Renal pelvis (tissue), 4 donors: Measurements from ENCODE around the gene TIMM22. TPM values are rescaled to one million over a fixed set of nuclear protein-coding genes. Genes with fewer than 3 reads are reported as not detected.

Experiments
- DNase-seq: peaks from one replicate; pipeline ENCODE4 v3.0.0-alpha.2; 2013
- polyA plus RNA-seq, 3 donors: library from polyadenylated mRNA; unstranded; fragments of 120-200 nt; gene quantifications; one replicate each; pipeline ENCODE4 v1.2.1, GENCODE V29; 2013; ENCODE audit not compliant: insufficient read length in 3 of 3

Gene TIMM22
- polyA plus RNA-seq, 3 donors, result 14.3 to 16.0 (median 15.2) TPM

DNA sequence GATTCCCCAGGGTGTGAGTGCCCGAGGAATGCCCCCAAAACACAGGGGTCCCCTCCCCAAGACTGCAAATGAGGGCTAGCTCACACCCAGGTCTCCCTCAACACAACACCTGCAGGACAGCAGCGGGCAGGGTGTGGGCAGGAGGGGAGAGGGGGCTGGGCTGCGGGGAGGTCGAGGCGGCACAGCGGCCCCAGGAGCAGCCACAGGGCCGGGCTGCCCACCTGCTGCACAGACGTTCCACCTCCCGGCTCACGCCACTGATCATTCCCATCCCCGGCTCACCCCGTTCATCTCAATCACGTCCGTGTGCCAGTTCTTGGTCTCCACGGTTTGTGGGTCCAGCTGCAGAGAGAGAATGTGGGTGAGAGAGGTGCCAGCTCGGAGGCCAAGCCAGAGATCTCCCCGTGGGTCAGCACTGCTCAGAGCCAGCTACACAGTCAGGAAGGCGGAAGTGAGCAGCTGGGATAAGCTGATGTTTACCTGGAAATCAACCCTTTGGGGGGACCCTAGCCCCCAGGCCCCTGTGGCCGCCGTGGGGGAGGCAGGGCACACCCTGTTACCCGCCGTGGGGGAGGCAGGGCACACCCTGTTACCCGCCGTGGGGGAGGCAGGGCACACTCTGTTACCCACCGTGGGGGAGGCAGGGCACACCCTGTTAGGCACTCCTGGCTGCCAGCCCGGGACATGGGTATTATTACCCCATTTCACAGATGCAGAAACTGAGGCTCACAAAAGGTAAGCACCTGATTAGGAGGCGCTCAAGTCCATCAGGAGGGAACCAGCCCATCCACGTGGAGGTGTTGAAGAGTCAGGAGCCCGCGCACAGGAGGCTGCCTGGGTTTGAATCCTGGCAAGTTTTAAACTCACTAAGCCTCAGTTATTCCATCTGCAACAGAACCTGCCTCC lies 16.1 kb downstream of the TIMM22 start:
- no peak for DNase-seq

DNA sequence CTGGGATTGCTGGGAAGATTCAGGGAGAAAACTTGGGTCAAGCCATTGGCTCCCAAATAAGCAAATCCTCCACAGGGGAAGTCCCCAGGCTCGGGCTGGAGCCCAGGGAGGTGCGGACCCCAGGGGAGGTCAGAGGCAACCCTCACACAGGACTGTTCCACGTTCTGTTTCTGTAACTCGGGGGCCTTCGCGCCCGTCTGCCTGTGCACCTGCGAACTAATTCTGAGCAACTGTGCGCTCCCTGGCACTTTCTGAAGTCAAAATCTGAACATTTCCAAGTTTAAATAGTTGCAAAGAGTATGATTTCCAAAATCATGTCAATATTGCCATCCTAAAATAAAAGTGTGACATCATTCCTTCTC lies 16.8 kb downstream of the TIMM22 start:
- DNase-seq, result no peak

DNA sequence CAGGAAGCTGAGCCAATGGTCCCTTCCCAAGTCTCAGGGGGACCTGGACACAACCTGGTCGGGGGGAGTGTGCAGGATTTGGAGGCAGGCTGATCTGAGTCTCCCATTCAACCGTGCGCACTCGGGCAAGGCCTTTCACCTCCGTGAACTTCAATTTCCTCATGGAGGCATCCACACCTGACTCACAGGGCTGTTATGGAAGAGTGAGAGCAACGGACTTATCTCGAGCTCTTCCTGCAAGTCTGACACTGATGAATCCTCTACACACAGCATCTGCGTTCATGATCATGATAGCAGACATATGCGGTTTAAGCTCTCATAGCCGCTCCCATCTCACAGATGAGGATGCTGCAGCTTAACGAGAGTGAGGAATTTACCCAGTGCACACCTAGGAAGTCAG lies 21.6 kb downstream of the TIMM22 start:
- no peak for DNase-seq

- no peak for DNase-seq
Measured at GRCh38 chr17:1019451-1019850, 22.5 kb downstream of the TIMM22 start.

DNA sequence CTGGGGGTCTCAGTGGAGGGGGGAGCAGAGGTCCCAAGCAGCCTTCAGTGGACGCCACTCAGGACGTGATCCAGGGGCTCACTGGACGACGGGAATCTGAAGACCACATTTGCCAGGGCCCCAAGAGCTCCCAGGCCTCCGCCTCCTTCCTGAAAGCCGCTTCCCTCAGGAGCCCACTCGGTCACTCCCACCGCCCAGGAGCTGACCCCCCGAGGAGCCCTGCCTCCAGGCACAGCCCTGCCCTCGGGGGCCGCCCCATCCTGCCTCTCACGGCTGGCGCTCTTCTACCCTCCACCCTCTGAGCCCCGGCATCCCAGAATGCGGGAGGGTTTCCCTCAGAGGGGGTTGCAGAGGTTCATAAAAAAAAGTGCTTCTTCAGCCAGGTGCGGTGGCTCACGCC lies 24.2 kb downstream of the TIMM22 start:
- no peak for DNase-seq

- no peak for DNase-seq
Measured at GRCh38 chr17:1022278-1023024, 25.5 kb downstream of the TIMM22 start.

- DNase-seq, result no peak
Measured at GRCh38 chr17:1024076-1024475, 27.1 kb downstream of the TIMM22 start.

DNA sequence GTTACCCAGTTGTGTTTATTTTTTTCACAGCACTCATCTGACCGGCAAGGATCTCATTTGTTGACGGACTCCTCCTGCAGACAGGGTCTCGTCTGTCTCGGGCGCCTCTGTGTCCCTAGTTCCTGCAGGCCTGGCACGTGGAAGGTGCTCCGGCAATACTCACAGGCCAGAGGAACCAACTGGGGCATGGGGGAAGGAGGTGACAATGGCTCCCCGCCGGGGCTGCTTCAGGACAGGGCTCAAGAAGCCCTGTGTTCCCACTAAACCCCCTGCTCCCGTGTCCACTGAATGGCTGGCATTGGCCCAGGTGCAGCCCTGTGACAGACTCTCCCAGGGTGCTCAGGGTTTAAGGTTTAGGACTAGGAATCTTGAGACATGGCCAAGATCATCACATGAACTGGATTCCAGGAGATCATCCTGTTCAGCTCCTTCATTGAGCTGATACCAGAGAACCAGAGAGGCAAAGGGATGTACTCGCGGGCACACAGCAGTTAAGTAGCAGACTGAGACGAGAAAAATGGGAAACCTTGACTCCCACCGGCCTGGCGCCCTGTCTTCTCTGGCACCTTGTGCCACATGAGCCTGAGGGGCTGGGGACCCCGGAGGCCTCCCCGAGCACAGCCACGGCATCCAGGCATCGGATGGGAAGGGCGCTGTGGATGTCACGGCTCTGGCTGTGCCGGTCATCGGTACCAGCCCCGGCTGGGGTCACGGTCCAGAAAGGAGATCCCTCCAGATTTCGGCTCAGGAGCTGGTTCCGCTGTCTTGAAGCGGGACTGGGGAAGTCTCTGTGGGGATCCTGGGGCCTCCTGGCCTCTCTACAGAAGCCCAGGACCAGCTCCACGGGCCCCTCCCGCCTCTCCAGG lies 29.0 kb downstream of the TIMM22 start:
- DNase-seq, result no peak

- no peak for DNase-seq
Measured at GRCh38 chr17:1026599-1026975, 29.7 kb downstream of the TIMM22 start.

DNA sequence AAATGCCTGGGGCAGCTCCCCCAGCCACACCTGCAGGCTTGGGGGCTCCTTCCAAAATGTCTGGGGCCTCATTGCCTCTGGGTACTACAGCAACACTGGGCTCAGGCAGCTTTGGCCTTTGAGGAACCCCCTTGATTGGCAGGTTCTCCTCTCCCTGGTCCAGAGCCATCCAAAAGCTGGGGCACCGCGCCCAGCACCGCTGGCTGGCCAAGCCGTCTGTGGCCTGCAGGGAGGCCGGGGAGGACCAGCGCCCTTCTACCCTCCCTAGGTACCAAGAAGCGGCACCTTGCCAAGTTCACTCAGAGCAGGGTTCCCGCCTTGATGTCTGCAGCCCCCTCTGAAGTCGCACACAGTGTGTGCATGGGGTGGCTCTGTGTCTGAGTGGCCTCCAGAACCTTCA lies 30.1 kb downstream of the TIMM22 start:
- DNase-seq, result no peak

DNA sequence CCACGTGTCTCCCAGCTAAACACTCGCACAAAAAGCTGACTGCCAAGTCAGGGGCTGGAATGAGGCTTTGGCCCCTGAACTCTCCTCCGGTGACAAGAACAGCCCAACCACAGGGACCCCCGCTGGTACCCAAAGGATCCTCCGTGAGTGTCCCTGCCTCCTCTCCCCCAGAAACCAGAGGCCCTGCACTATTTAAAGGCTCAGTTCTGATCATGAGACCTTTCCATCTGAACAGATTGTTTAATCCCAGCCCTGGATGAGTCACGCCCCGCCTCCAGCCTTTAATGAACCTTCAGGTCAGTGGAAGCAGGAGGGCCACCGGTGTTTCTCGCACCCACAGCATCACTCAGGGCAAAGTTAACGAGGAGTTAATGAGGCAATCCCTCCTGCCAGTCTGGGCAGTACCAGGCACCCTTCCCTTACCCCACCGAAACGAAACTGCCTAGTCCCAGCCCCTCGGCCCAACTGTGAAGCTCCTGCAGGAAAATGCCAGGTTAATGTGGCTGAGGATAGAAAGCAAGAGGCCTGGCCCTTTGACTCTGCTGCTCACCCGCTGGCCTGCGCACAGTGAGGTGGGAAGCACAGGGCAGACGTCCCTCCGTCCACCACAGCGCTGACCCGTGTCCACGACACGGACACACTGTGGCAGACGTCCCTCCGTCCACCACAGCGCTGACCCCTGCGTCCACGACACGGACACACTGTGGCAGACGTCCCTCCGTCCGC lies 32.4 kb downstream of the TIMM22 start:
- no peak for DNase-seq

GRCh38 chr17:1029922-1030644 lies 33.2 kb downstream of the TIMM22 start:
- no peak for DNase-seq

GRCh38 chr17:1030684-1031532 lies 34.0 kb downstream of the TIMM22 start:
- no peak for DNase-seq

DNA sequence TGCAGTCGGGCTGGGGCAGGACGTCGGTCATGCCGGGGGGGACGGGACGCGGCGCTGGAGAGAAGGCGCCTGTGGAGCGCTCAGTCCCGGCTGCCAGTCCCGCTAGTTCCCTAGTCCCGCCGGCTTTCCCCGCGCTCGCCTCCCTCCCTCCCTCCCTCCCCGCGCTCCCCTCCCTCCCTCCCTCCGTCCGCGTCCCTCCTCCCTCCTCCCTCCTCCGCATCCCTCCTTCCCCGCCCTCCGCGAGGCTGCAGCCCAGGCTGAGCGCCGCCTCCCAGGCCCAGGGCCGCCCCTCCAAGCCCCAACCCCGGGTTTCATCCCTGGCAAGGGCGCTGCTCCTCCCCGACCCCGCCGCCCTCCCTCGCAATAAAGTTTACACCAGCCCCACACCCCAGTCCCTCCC lies 34.8 kb downstream of the TIMM22 start:
- peak; percentile 72 for DNase-seq

DNA sequence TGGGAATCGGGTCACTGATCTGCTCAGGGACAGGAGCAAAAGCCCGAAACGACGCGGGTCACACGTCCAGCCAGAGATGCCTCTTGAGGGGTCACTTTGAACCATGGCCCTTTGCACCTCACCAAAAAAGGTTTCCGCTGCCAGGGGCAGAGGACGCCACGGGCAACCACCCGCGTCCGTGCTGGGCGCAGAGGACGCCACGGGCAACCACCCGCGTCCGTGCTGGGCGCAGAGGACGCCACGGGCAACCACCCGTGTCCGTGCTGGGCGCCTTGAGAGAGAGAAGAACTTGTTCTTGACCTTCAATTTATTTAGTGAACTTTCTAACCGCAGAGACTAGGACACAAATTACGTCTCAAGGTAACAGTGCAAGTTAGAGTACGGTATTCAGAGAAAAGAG lies 35.5 kb downstream of the TIMM22 start:
- no peak for DNase-seq

GRCh38 chr17:1033503-1033902 lies 36.6 kb downstream of the TIMM22 start:
- DNase-seq, result no peak

GRCh38 chr17:1034652-1035210 lies 37.8 kb downstream of the TIMM22 start:
- DNase-seq, result no peak

DNA sequence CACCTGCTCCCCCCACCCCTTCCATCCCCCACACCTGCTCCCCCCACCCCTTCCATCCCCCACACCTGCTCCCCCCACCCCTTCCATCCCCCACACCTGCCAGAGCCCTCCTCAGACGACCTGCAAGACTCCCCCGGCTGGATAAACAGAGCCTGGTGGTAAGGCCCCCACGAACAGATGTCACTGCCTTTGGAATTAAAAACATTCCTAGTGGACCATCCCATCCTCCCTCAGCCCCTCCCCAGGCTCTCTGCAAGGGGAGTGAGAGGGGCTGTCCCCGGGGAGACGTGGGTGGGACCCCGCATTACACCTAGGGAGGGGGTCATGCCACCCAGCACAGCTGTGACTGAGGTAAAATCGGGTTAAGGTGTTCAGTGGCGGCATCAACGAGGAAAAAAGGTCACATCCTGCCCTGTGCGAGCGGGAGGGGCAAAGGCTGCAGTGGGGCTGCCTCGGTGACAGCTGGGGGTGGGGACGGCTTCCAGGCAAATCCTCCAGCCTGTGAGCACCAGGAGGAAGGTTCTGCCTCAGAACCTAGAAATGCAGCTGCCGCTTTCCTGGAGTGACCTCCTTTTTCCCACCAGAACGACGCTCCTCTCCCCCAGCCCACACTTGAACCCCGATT lies 38.7 kb downstream of the TIMM22 start:
- DNase-seq, result no peak

- no peak for DNase-seq
Measured at GRCh38 chr17:1036171-1036844, 39.4 kb downstream of the TIMM22 start.
